VCaP (cell line): Measurements from ENCODE around the gene WNT3A.

Experiments
- H3K27ac ChIP-seq: fragments of 450-650 bp; 2 replicates; pipeline ENCODE4 v1.5.1; 2017
- CTCF ChIP-seq: fragments of 450-650 bp; conservative IDR thresholded peaks from 2 replicates; pipeline ENCODE4 v1.5.1; 2017; ENCODE audit warnings: mild to moderate bottlenecking, moderate library complexity

Gene WNT3A

GRCh38 chr1:228037401-228038386 is 30.9 kb downstream of the WNT3A start:
- no peak overlapping the region for H3K27ac ChIP-seq
- no peak for TF ChIP-seq CTCF

- H3K27ac ChIP-seq = no peak overlapping the region
- no peak for TF ChIP-seq CTCF
Observed at GRCh38 chr1:228038387-228039005, 31.7 kb downstream of the WNT3A start.

GRCh38 chr1:228039006-228039903 is 32.5 kb downstream of the WNT3A start:
- TF ChIP-seq CTCF = no peak
- H3K27ac ChIP-seq = no peak overlapping the region

GRCh38 chr1:228039986-228040385 is 33.2 kb downstream of the WNT3A start:
- H3K27ac ChIP-seq = no peak overlapping the region
- TF ChIP-seq CTCF = no peak

- H3K27ac ChIP-seq = no peak overlapping the region
- TF ChIP-seq CTCF = no peak
Observed at GRCh38 chr1:228041316-228041715, 34.5 kb downstream of the WNT3A start.

GRCh38 chr1:228042508-228042907 is 35.7 kb downstream of the WNT3A start:
- no peak overlapping the region for H3K27ac ChIP-seq
- no peak for TF ChIP-seq CTCF
